PC-9 (cell line): ENCODE measurements around the gene SORCS2.

ENCODE experiments used
- EZH2 ChIP-seq: fragments of 200-600 bp; sonication (generic); IDR thresholded peaks from 2 replicates; pipeline ENCODE4 v1.8.0; 2017; ENCODE audit warnings: antibody characterized with exemption, low read depth
- TF ChIP-seq, protein P1 (sequence below): fragments of 200-600 bp; sonication (generic); conservative IDR thresholded peaks from 2 replicates; pipeline ENCODE4 v1.6.1; 2017; ENCODE audit warnings: mixed run types, antibody characterized with exemption, mild to moderate bottlenecking, moderate library complexity

GRCh38 chr4:7766086-7766485 is 573.7 kb downstream of the SORCS2 start:
- TF ChIP-seq, protein P1, sequence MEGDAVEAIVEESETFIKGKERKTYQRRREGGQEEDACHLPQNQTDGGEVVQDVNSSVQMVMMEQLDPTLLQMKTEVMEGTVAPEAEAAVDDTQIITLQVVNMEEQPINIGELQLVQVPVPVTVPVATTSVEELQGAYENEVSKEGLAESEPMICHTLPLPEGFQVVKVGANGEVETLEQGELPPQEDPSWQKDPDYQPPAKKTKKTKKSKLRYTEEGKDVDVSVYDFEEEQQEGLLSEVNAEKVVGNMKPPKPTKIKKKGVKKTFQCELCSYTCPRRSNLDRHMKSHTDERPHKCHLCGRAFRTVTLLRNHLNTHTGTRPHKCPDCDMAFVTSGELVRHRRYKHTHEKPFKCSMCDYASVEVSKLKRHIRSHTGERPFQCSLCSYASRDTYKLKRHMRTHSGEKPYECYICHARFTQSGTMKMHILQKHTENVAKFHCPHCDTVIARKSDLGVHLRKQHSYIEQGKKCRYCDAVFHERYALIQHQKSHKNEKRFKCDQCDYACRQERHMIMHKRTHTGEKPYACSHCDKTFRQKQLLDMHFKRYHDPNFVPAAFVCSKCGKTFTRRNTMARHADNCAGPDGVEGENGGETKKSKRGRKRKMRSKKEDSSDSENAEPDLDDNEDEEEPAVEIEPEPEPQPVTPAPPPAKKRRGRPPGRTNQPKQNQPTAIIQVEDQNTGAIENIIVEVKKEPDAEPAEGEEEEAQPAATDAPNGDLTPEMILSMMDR = no peak
- TF ChIP-seq EZH2 = no peak
